Mesothelial cell of epicardium (in vitro differentiated cells): ENCODE measurements around the gene NACA2. TPM values are rescaled to one million over a fixed set of nuclear protein-coding genes. Genes with fewer than 3 reads are reported as not detected.

ENCODE experiments used
- DNase-seq, 2 experiments: peaks; one replicate each; pipeline ENCODE4 v3.0.0; 2021; ENCODE audit warnings: low spot score in 2 of 2; ENCODE audit not compliant: unreplicated experiment in 2 of 2
- H3K27ac Mint-ChIP-seq: 2 replicates; pipeline ENCODE4 v1.8.0; 2021; ENCODE audit warnings: mixed read lengths
- H3K27me3 Mint-ChIP-seq: 2 replicates; pipeline ENCODE4 v1.8.0; 2021; ENCODE audit warnings: low read depth, mixed read lengths
- H3K36me3 Mint-ChIP-seq: 2 replicates; pipeline ENCODE4 v1.8.0; 2021; ENCODE audit warnings: mixed read lengths
- H3K4me1 Mint-ChIP-seq: 2 replicates; pipeline ENCODE4 v1.8.0; 2021; ENCODE audit warnings: mixed read lengths
- H3K4me3 Mint-ChIP-seq: 2 replicates; pipeline ENCODE4 v1.8.0; 2021; ENCODE audit warnings: mild to moderate bottlenecking, moderate library complexity, mixed read lengths
- H3K9me3 Mint-ChIP-seq: 2 replicates; pipeline ENCODE4 v1.8.0; 2021; ENCODE audit warnings: mixed read lengths
- total RNA-seq: library from RNA; stranded (reverse); gene quantifications from 3 replicates; pipeline ENCODE4 v1.2.1, GENCODE V29; 2021
- TF ChIP-seq, protein P1 (sequence below): fragments of 200-600 bp; sonication (generic); IDR thresholded peaks from one replicate; pipeline ENCODE4 v1.5.0; 2021; ENCODE audit warnings: antibody characterized with exemption; ENCODE audit not compliant: unreplicated experiment

The NACA2 gene
- total RNA-seq, 1 donor from 2014 or later, result not detected

DNA sequence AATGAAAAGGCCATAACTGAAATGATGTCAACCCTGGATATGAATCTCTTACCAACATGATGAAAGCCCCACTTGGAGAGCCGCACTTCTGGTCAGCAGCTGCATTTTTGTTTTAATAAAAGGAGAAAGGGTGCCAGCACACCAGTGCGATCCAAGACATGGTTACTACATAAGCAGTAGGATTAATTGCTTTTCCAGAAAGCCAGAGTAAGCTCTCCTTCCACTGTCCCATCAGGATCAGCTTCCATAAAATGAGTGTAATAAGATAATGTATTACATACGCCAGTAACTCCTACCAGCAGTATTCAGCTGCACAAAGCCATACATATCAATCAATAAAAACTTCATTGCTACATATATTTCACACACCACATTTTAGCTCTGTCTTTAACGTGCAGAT lies 26.3 kb upstream of the NACA2 start:
- Mint-ChIP-seq H3K9me3 (peaks cover 37% of the 10 kb centered on the region), H3K4me3 (no peak overlapping the region), H3K27me3 (no peaks in the 10 kb centered on the region), H3K36me3 (peaks cover 5% of the 10 kb centered on the region), H3K4me1 (peaks cover 4% of the 10 kb centered on the region), H3K27ac (no peak overlapping the region)
- DNase-seq, result no peak
- TF ChIP-seq, protein P1, sequence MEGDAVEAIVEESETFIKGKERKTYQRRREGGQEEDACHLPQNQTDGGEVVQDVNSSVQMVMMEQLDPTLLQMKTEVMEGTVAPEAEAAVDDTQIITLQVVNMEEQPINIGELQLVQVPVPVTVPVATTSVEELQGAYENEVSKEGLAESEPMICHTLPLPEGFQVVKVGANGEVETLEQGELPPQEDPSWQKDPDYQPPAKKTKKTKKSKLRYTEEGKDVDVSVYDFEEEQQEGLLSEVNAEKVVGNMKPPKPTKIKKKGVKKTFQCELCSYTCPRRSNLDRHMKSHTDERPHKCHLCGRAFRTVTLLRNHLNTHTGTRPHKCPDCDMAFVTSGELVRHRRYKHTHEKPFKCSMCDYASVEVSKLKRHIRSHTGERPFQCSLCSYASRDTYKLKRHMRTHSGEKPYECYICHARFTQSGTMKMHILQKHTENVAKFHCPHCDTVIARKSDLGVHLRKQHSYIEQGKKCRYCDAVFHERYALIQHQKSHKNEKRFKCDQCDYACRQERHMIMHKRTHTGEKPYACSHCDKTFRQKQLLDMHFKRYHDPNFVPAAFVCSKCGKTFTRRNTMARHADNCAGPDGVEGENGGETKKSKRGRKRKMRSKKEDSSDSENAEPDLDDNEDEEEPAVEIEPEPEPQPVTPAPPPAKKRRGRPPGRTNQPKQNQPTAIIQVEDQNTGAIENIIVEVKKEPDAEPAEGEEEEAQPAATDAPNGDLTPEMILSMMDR, result no peak

DNA sequence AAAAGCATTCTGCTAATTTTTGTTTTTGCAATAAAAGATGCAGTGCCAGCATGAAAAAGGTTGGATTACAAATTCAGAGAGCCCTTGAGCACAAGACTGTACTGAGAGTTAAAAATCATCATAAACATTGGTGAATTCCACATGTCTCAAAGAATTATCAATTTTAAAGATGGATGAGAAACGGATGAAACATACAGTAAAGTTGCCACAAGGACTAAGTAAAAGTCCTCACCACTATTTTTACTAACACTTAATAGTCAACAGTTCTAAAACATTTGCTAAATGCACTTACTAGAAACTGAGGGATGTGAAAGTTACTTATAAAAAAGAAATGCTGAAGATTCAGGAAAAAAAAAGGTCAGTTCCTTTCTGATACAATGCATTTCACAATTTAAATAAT lies 25.8 kb upstream of the NACA2 start:
- peaks cover 5% of the 10 kb centered on the region for H3K36me3 Mint-ChIP-seq
- no peak overlapping the region for H3K27ac Mint-ChIP-seq
- H3K27me3 Mint-ChIP-seq, result no peaks in the 10 kb centered on the region
- DNase-seq, result no peak
- H3K4me1 Mint-ChIP-seq, result peaks cover 5% of the 10 kb centered on the region
- H3K4me3 Mint-ChIP-seq, result no peak overlapping the region
- TF ChIP-seq, protein P1, result no peak
- H3K9me3 Mint-ChIP-seq, result peaks cover 32% of the 10 kb centered on the region

- peaks cover 15% of the 10 kb centered on the region for H3K9me3 Mint-ChIP-seq
- TF ChIP-seq, protein P1, result no peak
- no peak overlapping the region for H3K27ac Mint-ChIP-seq
- H3K4me3 Mint-ChIP-seq, result no peak overlapping the region
- peaks cover 15% of the 10 kb centered on the region for H3K4me1 Mint-ChIP-seq
- H3K36me3 Mint-ChIP-seq, result no peaks in the 10 kb centered on the region
- no peak for DNase-seq
- no peaks in the 10 kb centered on the region for H3K27me3 Mint-ChIP-seq
Observed at GRCh38 chr17:61614219-61614618, 23.2 kb upstream of the NACA2 start.

- no peak overlapping the region for H3K4me3 Mint-ChIP-seq
- no peaks in the 10 kb centered on the region for H3K9me3 Mint-ChIP-seq
- no peak for DNase-seq
- H3K27ac Mint-ChIP-seq, result no peak overlapping the region
- H3K4me1 Mint-ChIP-seq, result peaks cover 14% of the 10 kb centered on the region
- TF ChIP-seq, protein P1, result no peak
- H3K36me3 Mint-ChIP-seq, result no peaks in the 10 kb centered on the region
- H3K27me3 Mint-ChIP-seq, result no peaks in the 10 kb centered on the region
Observed at GRCh38 chr17:61611323-61611722, 20.3 kb upstream of the NACA2 start.

- Mint-ChIP-seq H3K4me3 (no peak overlapping the region), H3K27ac (no peak overlapping the region), H3K27me3 (no peaks in the 10 kb centered on the region), H3K36me3 (no peaks in the 10 kb centered on the region), H3K4me1 (peaks cover 1% of the 10 kb centered on the region), H3K9me3 (peaks cover 6% of the 10 kb centered on the region)
- TF ChIP-seq, protein P1, result no peak
- DNase-seq, result no peak
Observed at GRCh38 chr17:61605692-61606091, 14.7 kb upstream of the NACA2 start.

- no peaks in the 10 kb centered on the region for H3K4me1 Mint-ChIP-seq
- no peak overlapping the region for H3K27ac Mint-ChIP-seq
- TF ChIP-seq, protein P1, result no peak
- no peaks in the 10 kb centered on the region for H3K36me3 Mint-ChIP-seq
- no peak overlapping the region for H3K4me3 Mint-ChIP-seq
- H3K9me3 Mint-ChIP-seq, result peaks cover 6% of the 10 kb centered on the region
- H3K27me3 Mint-ChIP-seq, result peaks cover 2% of the 10 kb centered on the region
- no peak for DNase-seq
Observed at GRCh38 chr17:61601297-61601696, 10.3 kb upstream of the NACA2 start.
